GM21737 (cell line): ENCODE measurements around the gene GPR89B.
A peak's percentile ranks its signal among the peaks of the same experiment; 100 is the strongest.
"Not testable (repeated sequence)": the region's sequence is repeated elsewhere in the genome, so short reads cannot be mapped to it uniquely, and the experiment has no call there.

Experiments used
- ATAC-seq: cut with Tn5 transposase; IDR thresholded peaks from one replicate; pipeline ENCODE4 v1.9.1; 2021; ENCODE audit warnings: mild to moderate bottlenecking, moderate library complexity; ENCODE audit not compliant: unreplicated experiment

The GPR89B gene

GRCh38 chr1:148027004-148027403, 98.8 kb downstream of the GPR89B start:
- not testable (repeated sequence) for ATAC-seq

- ATAC-seq = not testable (repeated sequence)
Measured at GRCh38 chr1:148032247-148032646, 104.0 kb downstream of the GPR89B start.

GRCh38 chr1:148032690-148033089, 104.5 kb downstream of the GPR89B start:
- not testable (repeated sequence) for ATAC-seq

GRCh38 chr1:148033147-148033546, 104.9 kb downstream of the GPR89B start:
- not testable (repeated sequence) for ATAC-seq

GRCh38 chr1:148037850-148038461, 109.7 kb downstream of the GPR89B start:
- peak; percentile 22 for ATAC-seq

GRCh38 chr1:148038462-148039333, 110.5 kb downstream of the GPR89B start:
- ATAC-seq = peak; percentile 71
